HEK293T (cell line): ENCODE data around the gene TGM4.

Experiments
- FOXA1 ChIP-seq: fragments of 450-650 bp; IDR thresholded peaks from 2 replicates; pipeline ENCODE4 v1.6.1; 2016; ENCODE audit warnings: mild to moderate bottlenecking
- FOXK2 ChIP-seq: fragments of 450-650 bp; IDR thresholded peaks from 2 replicates; pipeline ENCODE4 v1.6.1; 2016; ENCODE audit warnings: mild to moderate bottlenecking

- no peak for TF ChIP-seq FOXA1
- TF ChIP-seq FOXK2 = no peak
Observed at GRCh38 chr3:44827196-44827595, 47.2 kb upstream of the TGM4 start.
